ENCODE results near the gene CYB561A3. TPM values are rescaled to one million over a fixed set of nuclear protein-coding genes. Genes with fewer than 3 reads are reported as not detected.

The CYB561A3 gene
- total RNA-seq, 1 experiment from 2014 or later, result 21.7 TPM

DNA sequence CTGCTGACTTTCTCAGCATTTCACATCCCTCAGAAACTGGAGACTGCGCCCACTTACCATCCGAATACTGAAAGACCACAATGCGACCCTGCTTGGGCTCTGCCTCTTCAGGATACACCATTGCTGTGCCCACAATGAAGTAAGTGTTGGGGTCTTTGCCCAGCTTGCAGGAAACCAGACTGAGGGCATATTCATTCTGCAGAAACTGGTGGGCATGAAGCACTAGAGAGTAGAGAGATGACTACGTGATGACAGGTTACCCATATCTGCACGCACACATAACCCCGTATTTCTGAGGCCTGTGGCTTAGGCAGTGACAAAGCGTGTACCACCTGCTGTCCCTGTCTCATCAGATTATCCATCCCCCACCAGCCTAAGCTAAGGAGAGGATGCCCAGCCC lies 51.9 kb downstream of the CYB561A3 start:
- Histone ChIP-seq H2BK20ac (ENCODE audit: low read depth, low read length, poor library complexity, severe bottlenecking) (no peak overlapping the region), H3K14ac (ENCODE audit: insufficient read depth, low read length) (no peak overlapping the region), H2AFZ (ENCODE audit: low read length) (no peak overlapping the region), H3K4me1 (ENCODE audit: insufficient read depth, low read length) (no peaks in the 10 kb centered on the region), H3K79me2 (ENCODE audit: insufficient read depth, low read length) (no peaks in the 10 kb centered on the region), H2BK12ac (ENCODE audit: insufficient read length, low read depth, low read length) (no peak overlapping the region), H3K9me3 (ENCODE audit: control insufficient read depth, low read depth, low read length) (no peaks in the 10 kb centered on the region), H3K79me1 (ENCODE audit: insufficient read depth, low read depth, low read length, poor library complexity, severe bottlenecking) (no peaks in the 10 kb centered on the region), H3K23me2 (ENCODE audit: insufficient read length, low read depth, low read length, poor library complexity, severe bottlenecking) (no peaks in the 10 kb centered on the region), H4K5ac (ENCODE audit: insufficient read length, low read depth, low read length) (no peak overlapping the region), H3K9ac (ENCODE audit: extremely low read depth, insufficient read length, low read length) (no peak overlapping the region), H2AK5ac (ENCODE audit: insufficient read length, low read length) (no peak overlapping the region), H3K23ac (ENCODE audit: insufficient read length, low read depth, low read length) (no peak overlapping the region), H3K4me2 (ENCODE audit: insufficient read depth, insufficient read length, low read length) (no peak overlapping the region), H3T11ph (ENCODE audit: low read length) (no peak overlapping the region), H2BK15ac (ENCODE audit: low read depth, low read length) (no peak overlapping the region), H4K8ac (replicated peaks; ENCODE audit: insufficient read length, low read depth, low read length) (no peak overlapping the region), H4K91ac (ENCODE audit: insufficient read length, low read depth, low read length) (no peak overlapping the region), H3K27me3 (ENCODE audit: insufficient read depth, low read length) (no peaks in the 10 kb centered on the region), H3K27ac (ENCODE audit: insufficient read length, low read depth, low read length) (no peak overlapping the region), H4K20me1 (ENCODE audit: control insufficient read depth, insufficient read depth, insufficient read length) (no peaks in the 10 kb centered on the region), H2BK120ac (ENCODE audit: low read depth, low read length, poor library complexity, severe bottlenecking) (no peak overlapping the region), H3K18ac (ENCODE audit: insufficient read length, low read depth, low read length) (no peak overlapping the region), H2BK5ac (ENCODE audit: insufficient read length, low read length) (no peak overlapping the region), H3K4ac (ENCODE audit: low read depth, low read length) (no peak overlapping the region), H3K56ac (ENCODE audit: insufficient read length, low read depth, low read length) (no peak overlapping the region)
- H3K36me3 Mint-ChIP-seq (ENCODE audit: insufficient read depth in 1 of 3, low read depth in 3 of 3), result peaks cover 31 to 35% (median 34%) of the 10 kb centered on the region in 3 experiments; a peak in 6 of 7 replicates
- H3K27me3 Mint-ChIP-seq (ENCODE audit: low read depth), result no peaks in the 10 kb centered on the region
- no peaks in the 10 kb centered on the region for H3K4me1 Mint-ChIP-seq
- H3K4me3 Mint-ChIP-seq, result no peak overlapping the region
- DNase-seq, result no peak
- TF ChIP-seq, protein P1, sequence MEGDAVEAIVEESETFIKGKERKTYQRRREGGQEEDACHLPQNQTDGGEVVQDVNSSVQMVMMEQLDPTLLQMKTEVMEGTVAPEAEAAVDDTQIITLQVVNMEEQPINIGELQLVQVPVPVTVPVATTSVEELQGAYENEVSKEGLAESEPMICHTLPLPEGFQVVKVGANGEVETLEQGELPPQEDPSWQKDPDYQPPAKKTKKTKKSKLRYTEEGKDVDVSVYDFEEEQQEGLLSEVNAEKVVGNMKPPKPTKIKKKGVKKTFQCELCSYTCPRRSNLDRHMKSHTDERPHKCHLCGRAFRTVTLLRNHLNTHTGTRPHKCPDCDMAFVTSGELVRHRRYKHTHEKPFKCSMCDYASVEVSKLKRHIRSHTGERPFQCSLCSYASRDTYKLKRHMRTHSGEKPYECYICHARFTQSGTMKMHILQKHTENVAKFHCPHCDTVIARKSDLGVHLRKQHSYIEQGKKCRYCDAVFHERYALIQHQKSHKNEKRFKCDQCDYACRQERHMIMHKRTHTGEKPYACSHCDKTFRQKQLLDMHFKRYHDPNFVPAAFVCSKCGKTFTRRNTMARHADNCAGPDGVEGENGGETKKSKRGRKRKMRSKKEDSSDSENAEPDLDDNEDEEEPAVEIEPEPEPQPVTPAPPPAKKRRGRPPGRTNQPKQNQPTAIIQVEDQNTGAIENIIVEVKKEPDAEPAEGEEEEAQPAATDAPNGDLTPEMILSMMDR (conservative IDR thresholded peaks at IDR 0.05), result no peak
- H3K9me3 Mint-ChIP-seq, result no peaks in the 10 kb centered on the region
- WGBS (ENCODE audit: extremely low coverage, insufficient read length, low lambda C conversion rate), result no CpG with 5 or more reads among the region's 7 CpGs
- no peak overlapping the region for H3K27ac Mint-ChIP-seq
